B cell (primary cell): ENCODE results near the gene GSTM5. TPM values are rescaled to one million over a fixed set of nuclear protein-coding genes. Genes with fewer than 3 reads are reported as not detected.
"Not testable (repeated sequence)": the region's sequence is repeated elsewhere in the genome, so short reads cannot be mapped to it uniquely, and the experiment has no call there.

Experiments
- ATAC-seq: fragments of 200-7000 bp; cut with Tn5 transposase; one replicate; pipeline ENCODE4 v1.10.0; 2021; ENCODE audit warnings: low read depth, mild to moderate bottlenecking, moderate number of reproducible peaks, moderate library complexity
- CTCF ChIA-PET: fragments of 350-600 bp; sonication (Branson Sonifier 250); formaldehyde crosslinking; loops from one replicate; lab custom pipeline; 2021; ENCODE audit warnings: antibody characterized with exemption, inconsistent platforms; lab: Charles Lee
- POLR2A ChIA-PET: fragments of 350-600 bp; sonication (Branson Sonifier 250); formaldehyde crosslinking; loops from one replicate; lab custom pipeline; 2021; ENCODE audit warnings: antibody characterized with exemption; lab: Charles Lee
- DNase-seq: peaks from one replicate; pipeline ENCODE4 v3.0.0; 2013
- H2AFZ ChIP-seq: 2 replicates; pipeline ENCODE4 v1.6.1; 2012; ENCODE audit warnings: mild to moderate bottlenecking, low read depth, low read length; ENCODE audit not compliant: insufficient read depth, poor library complexity, severe bottlenecking
- H3K27ac ChIP-seq, 2 donors: 1 replicate in 1 of 2; 2 replicates in 1 of 2; pipeline ENCODE4 v1.5.1; 2012 to 2013; ENCODE audit warnings: low read length in 2 of 2, mild to moderate bottlenecking in 2 of 2, moderate library complexity in 1 of 2
- H3K27me3 ChIP-seq, 4 experiments: fragments of 200-600 bp in 1 of 4; sonication (generic) in 1 of 4; replicated peaks in 1 of 4; 1 replicate in 2 of 4; 2 replicates in 2 of 4; pipeline versions ENCODE4 v1.6.1 to v1.7.0; 2013 to 2016; ENCODE audit warnings: low read length in 3 of 4, mild to moderate bottlenecking in 2 of 4, mixed read lengths in 1 of 4, moderate library complexity in 1 of 4; ENCODE audit not compliant: insufficient read depth in 4 of 4, control insufficient read depth in 3 of 4; ENCODE audit errors: control extremely low read depth in 1 of 4
- H3K36me3 ChIP-seq, 2 experiments: replicated peaks in 1 of 2; 1 replicate in 1 of 2; 2 replicates in 1 of 2; pipeline versions ENCODE4 v1.6.1 to v1.7.1; 2013; ENCODE audit warnings: low read length in 1 of 2; ENCODE audit not compliant: insufficient read depth in 2 of 2, control insufficient read depth in 1 of 2; ENCODE audit errors: control extremely low read depth in 1 of 2, extremely low read depth in 1 of 2
- H3K4me1 ChIP-seq, 2 donors: fragments of 200-600 bp in 1 of 2; sonication (generic) in 1 of 2; 1 replicate in 1 of 2; 2 replicates in 1 of 2; pipeline versions ENCODE4 v1.5.1 to v1.6.1; 2013 to 2017; ENCODE audit warnings: low read length in 2 of 2; ENCODE audit not compliant: control insufficient read depth in 2 of 2, insufficient read depth in 2 of 2
- H3K4me2 ChIP-seq: replicated peaks from 2 replicates; pipeline ENCODE3; 2012; ENCODE audit warnings: mild to moderate bottlenecking, low read depth, low read length; ENCODE audit not compliant: poor library complexity, severe bottlenecking
- H3K4me3 ChIP-seq, 5 experiments: fragments of 200-600 bp in 1 of 5; sonication (generic) in 1 of 5; 1 replicate in 3 of 5; 2 replicates in 2 of 5; pipeline versions ENCODE4 v1.5.1 to v1.7.0; 2011 to 2016; ENCODE audit warnings: low read length in 4 of 5, mild to moderate bottlenecking in 4 of 5, low read depth in 2 of 5, control low read depth in 1 of 5, moderate library complexity in 1 of 5; ENCODE audit not compliant: insufficient read depth in 1 of 5; ENCODE audit errors: control extremely low read depth in 1 of 5, extremely low read depth in 1 of 5
- H3K79me2 ChIP-seq: fragments of 200-600 bp; sonication (generic); one replicate; pipeline ENCODE4 v1.6.0; 2016; ENCODE audit warnings: low read length; ENCODE audit not compliant: control insufficient read depth, insufficient read depth
- H3K9ac ChIP-seq: fragments of 200-600 bp; sonication (generic); 2 replicates; pipeline ENCODE4 v1.6.1; 2017; ENCODE audit warnings: mild to moderate bottlenecking, low read length, moderate library complexity
- H3K9me3 ChIP-seq, 3 donors: one replicate each; pipeline versions ENCODE4 v1.6.1 to v1.7.1; 2013; ENCODE audit warnings: low read length in 2 of 3; ENCODE audit not compliant: control insufficient read depth in 2 of 3, insufficient read depth in 1 of 3; ENCODE audit errors: control extremely low read depth in 1 of 3
- H4K20me1 ChIP-seq: 2 replicates; pipeline ENCODE4 v1.6.0; 2012; ENCODE audit warnings: mild to moderate bottlenecking, low read length; ENCODE audit not compliant: insufficient read depth, control insufficient read depth, poor library complexity, severe bottlenecking
- H3K27ac Mint-ChIP-seq: one replicate; pipeline ENCODE4 v1.8.0; 2021; ENCODE audit warnings: mixed read lengths
- H3K27me3 Mint-ChIP-seq: one replicate; pipeline ENCODE4 v1.8.0; 2021; ENCODE audit warnings: mixed read lengths
- H3K4me1 Mint-ChIP-seq: one replicate; pipeline ENCODE4 v1.8.0; 2021; ENCODE audit warnings: mixed read lengths
- H3K4me3 Mint-ChIP-seq: one replicate; pipeline ENCODE4 v1.8.0; 2021; ENCODE audit warnings: mixed read lengths
- H3K9me3 Mint-ChIP-seq: one replicate; pipeline ENCODE4 v1.8.0; 2022; ENCODE audit warnings: mixed read lengths; ENCODE audit not compliant: insufficient read depth
- CTCF ChIP-seq: fragments of 200-600 bp; IDR thresholded peaks from one replicate; pipeline ENCODE4 v1.8.0; 2022; ENCODE audit warnings: antibody characterized with exemption, mild to moderate bottlenecking
- EZH2 ChIP-seq: IDR thresholded peaks from 2 replicates; pipeline ENCODE4 v1.6.1; 2012; ENCODE audit warnings: borderline replicate concordance, low read depth, mild to moderate bottlenecking, moderate library complexity, low read length; ENCODE audit not compliant: insufficient read depth, poor library complexity, severe bottlenecking
- WGBS: methylation state at CpG from one replicate; pipeline ENCODE4 v1.1.5; 2013; ENCODE audit warnings: missing lambda C conversion rate; ENCODE audit not compliant: insufficient coverage; 5-methylcytosine and 5-hydroxymethylcytosine counted together
- intact Hi-C: fragments of 100-400 bp; cut with micrococcal nuclease; formaldehyde crosslinking; loops from one replicate; pipeline ENCODE4 v1.10.0; 2022
- polyA plus RNA-seq: library from polyadenylated mRNA; depleted of rRNA; stranded (reverse); fragments of >200 nt; gene quantifications from 2 replicates; pipeline ENCODE4 v1.2.3, GENCODE V29; 2012
- total RNA-seq, 2 donors: library from RNA; stranded (reverse); fragments of 120-200 nt in 1 of 2; gene quantifications; 1 replicate in 1 of 2; 2 replicates in 1 of 2; pipeline versions ENCODE4 v1.2.3 to v1.2.4, GENCODE V29; 2013 to 2022

GSTM5 gene
- total and polyA plus RNA-seq, 2 donors (not counting 1 experiment from before 2014, with no cell fraction given), result 0.07 TPM; not detected in 1

GRCh38 chr1:109754738-109755137 is 42.7 kb downstream of the GSTM5 start:
- H3K27ac ChIP-seq, result no peak overlapping the region
- H3K27me3 Mint-ChIP-seq, result peaks cover 22% of the 10 kb centered on the region
- H4K20me1 ChIP-seq, result no peaks in the 10 kb centered on the region
- H3K36me3 ChIP-seq, result no peaks in the 10 kb centered on the region
- ATAC-seq, result no peak
- H3K9me3 ChIP-seq, result no peaks in the 10 kb centered on the region
- H3K4me2 ChIP-seq, result no peak overlapping the region
- no peaks in the 10 kb centered on the region for H3K9me3 Mint-ChIP-seq
- H3K27me3 ChIP-seq, result peaks cover 0 to 6% (median 0%) of the 10 kb centered on the region in 4 experiments
- H3K4me3 ChIP-seq, result no peak overlapping the region
- H3K4me3 Mint-ChIP-seq, result no peak overlapping the region
- no peak for DNase-seq
- H3K4me1 ChIP-seq, result no peaks in the 10 kb centered on the region
- no peaks in the 10 kb centered on the region for H3K4me1 Mint-ChIP-seq
- TF ChIP-seq EZH2 (no peak), CTCF (no peak)
- no peaks in the 10 kb centered on the region for H3K79me2 ChIP-seq
- ChIA-PET POLR2A (interaction anchor here (1.2 kb wide), 1 partner anchor 157 kb away, joined by 3 read pairs; no protein-coding TSS in a partner anchor), CTCF (interaction anchor here (1.2 kb wide), 1 partner anchor 23 kb away, joined by 3 read pairs; no protein-coding TSS in a partner anchor)
- no peak overlapping the region for H3K9ac ChIP-seq
- intact Hi-C loops, result no loop called here
- H2AFZ ChIP-seq, result no peak overlapping the region
- WGBS, result no CpG with 5 or more reads among the region's 2 CpGs
- H3K27ac Mint-ChIP-seq, result no peak overlapping the region

DNA sequence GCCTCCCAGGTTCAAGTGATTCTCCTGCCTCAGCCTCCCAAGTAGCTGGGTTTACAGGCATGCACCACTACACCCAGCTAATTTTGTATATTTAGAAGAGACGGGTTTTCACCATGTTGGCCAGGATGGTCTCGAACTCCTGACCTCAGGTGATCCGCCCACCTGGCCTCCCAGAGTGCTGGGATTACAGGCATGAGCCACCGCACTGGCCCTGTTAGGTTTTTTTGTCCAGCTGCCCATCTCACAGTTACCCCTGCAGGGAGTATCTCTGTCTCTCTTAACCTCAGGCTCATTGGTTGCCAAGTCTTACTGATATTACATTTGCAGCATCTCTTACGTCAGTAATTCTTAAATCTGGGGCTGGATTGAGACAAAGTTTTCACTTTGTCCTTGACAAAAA is 44.3 kb downstream of the GSTM5 start:
- intact Hi-C loops, H3K9me3 Mint-ChIP-seq, H3K4me1 ChIP-seq, H3K79me2 ChIP-seq, H2AFZ ChIP-seq, DNase-seq, H3K4me2 ChIP-seq, H3K4me3 Mint-ChIP-seq, H3K9me3 ChIP-seq, H3K27me3 ChIP-seq, POLR2A ChIA-PET, H3K9ac ChIP-seq, ATAC-seq, H3K27ac Mint-ChIP-seq, H3K27ac ChIP-seq, H4K20me1 ChIP-seq, H3K36me3 ChIP-seq, H3K4me3 ChIP-seq, H3K4me1 Mint-ChIP-seq: not testable (repeated sequence)
- peaks cover 13% of the 10 kb centered on the region for H3K27me3 Mint-ChIP-seq
- WGBS, result 95% methylated on average over 3 of the region's 5 CpGs
- CTCF ChIA-PET, result interaction anchor here (1.3 kb wide), 1 partner anchor 18 kb away, joined by 5 read pairs; no protein-coding TSS in a partner anchor
